Erythroblast (primary cell): ENCODE data around the gene MAFB.
"Not testable (repeated sequence)": the region's sequence is repeated elsewhere in the genome, so short reads cannot be mapped to it uniquely, and the experiment has no call there.

Experiments
- GATA1 ChIP-seq: IDR thresholded peaks from 2 replicates; pipeline ENCODE4 v1.6.1; 2011; ENCODE audit warnings: low read depth, mild to moderate bottlenecking, control low read depth, low read length, moderate library complexity
- POLR2A ChIP-seq: IDR thresholded peaks from 2 replicates; pipeline ENCODE4 v1.6.1; 2011; ENCODE audit warnings: mild to moderate bottlenecking, low read length

DNA sequence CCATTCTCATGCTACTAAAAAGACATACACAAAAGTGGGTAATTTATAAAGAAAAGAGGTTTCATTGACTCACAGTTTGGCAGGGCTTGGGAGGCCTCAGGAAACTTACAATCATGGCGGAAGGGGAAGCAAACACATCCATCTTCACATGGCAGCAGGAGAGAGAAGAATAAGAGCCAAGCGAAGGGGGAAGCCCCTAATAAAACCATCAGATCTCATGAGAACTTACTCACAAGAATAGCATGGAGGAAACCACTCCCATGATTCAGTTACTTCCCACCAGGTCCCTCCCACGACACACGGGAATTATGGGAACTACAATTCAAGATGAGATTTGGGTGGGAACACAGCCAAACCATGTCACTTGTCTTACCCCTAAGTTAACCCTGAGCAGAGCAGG lies 47.4 kb upstream of the MAFB start:
- TF ChIP-seq POLR2A, GATA1: not testable (repeated sequence)
